GM20000 (cell line): ENCODE results near the gene ACOT8.

Experiments used
- DNase-seq: peaks from one replicate; pipeline ENCODE4 v3.0.0; 2012; ENCODE audit warnings: low spot score
- CTCF ChIP-seq: IDR thresholded peaks from 2 replicates; pipeline ENCODE4 v1.5.1; 2012; ENCODE audit warnings: mild to moderate bottlenecking, control low read depth; ENCODE audit errors: extremely low read depth, missing control alignments

The ACOT8 gene

GRCh38 chr20:45792317-45793118, 64.7 kb downstream of the ACOT8 start:
- no peak for DNase-seq
- TF ChIP-seq CTCF: no peak
